Hematopoietic multipotent progenitor cell treated with erythropoietin and hydrocortisone succinate and interleukin-3 and kit ligand, for 15 days (in vitro differentiated cells): ENCODE results near the gene BTK.
A peak's percentile ranks its signal among the peaks of the same experiment; 100 is the strongest.

Source experiments
- DNase-seq: peaks from one replicate; pipeline ENCODE4 v3.0.0-alpha.2; 2015; ENCODE audit warnings: low spot score

Gene BTK

DNA sequence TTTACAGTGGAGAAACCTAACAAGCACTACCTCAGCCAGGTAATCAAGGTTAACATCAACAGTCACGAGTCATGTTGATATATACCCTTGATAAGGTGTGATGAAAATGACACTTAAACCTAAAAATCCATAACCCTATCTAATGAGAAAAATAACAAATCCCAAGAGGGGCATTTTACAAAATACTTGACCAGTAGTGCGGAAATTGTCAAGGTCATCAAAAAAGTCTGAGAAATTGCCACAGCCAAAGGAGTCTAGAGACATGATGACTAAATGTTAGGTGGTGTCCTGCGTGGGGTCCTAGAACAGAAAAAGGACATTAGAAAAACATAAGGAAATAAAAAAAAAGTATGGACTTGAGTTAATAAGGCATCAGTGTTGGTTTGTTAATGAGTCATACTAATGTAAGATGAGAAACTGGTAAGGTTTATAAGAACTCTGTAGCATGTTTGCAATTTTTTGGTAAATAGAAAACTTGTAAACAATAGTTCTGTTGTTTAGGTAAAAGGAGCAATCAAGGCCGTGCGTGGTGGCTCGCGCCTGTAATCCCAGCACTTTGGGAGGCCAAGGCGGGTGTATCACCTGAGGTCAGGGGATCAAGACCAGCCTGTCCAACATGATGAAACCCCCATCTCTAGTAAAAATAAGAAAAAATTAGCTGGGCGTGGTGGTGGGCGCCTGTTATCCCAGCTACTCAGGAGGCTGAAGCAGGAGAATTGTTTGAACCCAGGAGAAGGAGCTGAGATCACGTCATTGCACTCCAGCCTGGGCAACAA, 7.7 kb upstream of the BTK start:
- DNase-seq: no peak

DNA sequence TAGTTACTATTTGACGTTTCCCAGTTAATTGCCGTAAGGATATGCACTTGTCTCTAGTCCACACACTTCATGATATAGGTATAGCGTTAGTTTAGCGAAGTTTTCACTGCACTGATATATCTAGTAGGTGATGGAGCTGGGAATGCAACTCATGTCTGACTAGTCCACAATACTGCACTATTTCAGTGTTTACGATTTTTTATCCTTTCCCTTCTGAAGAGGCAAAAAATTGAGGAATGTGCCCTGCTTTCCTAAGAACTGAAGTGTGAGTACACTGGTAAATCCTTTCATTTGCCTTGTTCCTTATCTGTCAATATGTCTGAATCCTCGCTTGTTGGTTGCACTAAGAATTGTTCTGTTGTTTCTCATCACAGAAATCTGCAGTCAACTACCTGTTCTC, 5.8 kb upstream of the BTK start:
- no peak for DNase-seq

DNA sequence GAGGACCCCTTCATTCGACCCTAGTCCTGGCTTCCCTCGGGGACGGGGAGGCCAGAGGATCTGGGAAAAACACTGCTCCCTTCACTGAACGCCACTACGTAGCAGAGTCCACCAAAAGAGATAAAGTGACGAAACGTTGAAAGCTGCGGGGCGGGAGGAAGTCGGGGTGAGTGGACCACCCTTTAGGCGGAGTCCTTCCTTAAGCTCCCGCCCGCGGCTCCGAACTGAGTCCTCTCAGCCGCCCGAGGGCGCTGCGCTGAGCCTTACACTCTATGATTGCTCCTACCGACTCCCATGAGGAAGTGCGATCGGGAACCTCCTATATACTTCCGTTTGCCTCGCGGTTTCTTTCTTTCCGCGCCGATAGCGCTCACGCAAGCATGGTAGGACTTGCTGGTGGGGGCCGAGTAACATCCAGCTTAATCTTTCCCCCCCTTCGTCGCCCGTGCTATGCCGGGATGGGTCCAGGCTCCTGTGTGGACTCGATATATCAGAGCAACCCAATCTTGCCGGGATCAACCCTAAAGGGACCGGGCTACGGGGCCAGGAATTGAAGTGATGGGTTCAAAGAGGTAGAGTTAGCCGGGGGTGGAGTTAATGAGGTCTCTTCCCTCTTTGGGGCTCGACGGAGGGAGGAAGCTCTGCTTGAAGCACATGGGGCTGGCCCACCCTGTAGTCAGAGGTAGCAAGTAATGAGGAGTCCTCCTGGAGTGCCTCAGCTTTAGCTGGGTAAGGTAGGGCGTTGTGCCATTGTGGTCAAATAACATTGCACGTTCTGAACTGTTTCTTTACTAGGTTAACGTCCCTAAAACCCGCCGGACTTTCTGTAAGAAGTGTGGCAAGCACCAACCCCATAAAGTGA, 4.9 kb upstream of the BTK start, which contains the start of gene RPL36A:
Gene RPL36A (plus strand): TSS at position 348 of the 862 bp plus-strand sequence. CDS start 33 bp downstream, at position 381.
- DNase-seq: peak; percentile 88

DNA sequence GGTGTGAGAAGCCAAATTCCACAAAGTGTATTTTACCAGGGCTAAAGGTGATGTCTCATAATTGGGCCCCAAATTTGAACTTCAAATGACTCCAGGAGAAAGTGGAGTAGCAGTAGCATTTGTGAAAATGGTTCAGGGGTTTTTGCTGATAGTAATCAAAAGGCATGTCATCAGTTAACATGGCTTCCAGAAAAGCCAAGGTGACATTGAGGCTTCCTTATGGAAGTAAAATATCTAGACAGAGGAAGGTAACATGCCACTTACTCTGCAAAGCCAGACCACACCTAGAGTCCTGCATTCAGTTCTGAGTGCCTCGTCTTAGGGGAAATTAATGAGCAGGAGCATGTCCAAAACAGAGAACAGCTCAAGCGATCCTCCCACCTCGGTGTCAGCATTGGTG, 2.6 kb upstream of the BTK start:
- no peak for DNase-seq

DNA sequence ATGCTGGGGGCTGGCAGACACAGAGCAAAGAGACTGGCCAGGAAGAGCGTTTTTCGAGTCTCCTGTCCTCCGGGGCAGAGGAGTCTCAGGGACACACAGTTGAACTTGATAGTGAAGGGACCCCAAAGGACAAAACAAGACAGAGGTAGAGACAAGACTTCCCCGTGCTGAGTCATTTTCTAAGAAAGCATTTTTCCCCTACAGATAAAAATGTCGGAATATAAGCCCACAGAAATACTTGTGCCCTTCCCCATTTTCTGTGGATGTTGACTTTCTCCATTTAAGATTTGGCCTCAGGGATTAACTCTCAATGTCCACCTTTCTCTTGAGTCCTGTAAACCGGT, 523 bp upstream of the BTK start:
- peak; percentile 43 for DNase-seq

GRCh38 chrX:101385026-101385684, 836 bp downstream of the BTK start:
- no peak for DNase-seq

- DNase-seq: no peak
Measured at GRCh38 chrX:101383679-101384205, 2.2 kb downstream of the BTK start.

DNA sequence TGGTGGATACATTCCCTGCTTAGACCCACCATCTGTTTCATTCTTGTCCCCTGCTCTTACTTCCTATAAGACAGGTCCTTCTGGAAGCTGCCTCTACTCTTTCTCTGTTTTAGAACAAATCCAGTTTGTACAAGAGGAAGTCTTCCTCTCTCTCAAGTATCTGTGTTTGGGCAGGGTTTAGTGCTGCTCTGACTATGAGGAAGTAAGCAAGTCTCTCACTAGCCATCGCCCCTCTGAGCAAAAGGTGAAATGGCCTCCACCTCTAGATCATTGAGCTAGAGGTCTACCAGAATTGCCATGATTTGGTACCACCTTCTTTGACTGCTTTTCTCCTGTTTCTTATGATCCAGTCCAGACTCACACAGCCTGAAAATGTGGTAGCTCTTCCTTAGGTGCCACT, 8.4 kb downstream of the BTK start:
- no peak for DNase-seq

DNA sequence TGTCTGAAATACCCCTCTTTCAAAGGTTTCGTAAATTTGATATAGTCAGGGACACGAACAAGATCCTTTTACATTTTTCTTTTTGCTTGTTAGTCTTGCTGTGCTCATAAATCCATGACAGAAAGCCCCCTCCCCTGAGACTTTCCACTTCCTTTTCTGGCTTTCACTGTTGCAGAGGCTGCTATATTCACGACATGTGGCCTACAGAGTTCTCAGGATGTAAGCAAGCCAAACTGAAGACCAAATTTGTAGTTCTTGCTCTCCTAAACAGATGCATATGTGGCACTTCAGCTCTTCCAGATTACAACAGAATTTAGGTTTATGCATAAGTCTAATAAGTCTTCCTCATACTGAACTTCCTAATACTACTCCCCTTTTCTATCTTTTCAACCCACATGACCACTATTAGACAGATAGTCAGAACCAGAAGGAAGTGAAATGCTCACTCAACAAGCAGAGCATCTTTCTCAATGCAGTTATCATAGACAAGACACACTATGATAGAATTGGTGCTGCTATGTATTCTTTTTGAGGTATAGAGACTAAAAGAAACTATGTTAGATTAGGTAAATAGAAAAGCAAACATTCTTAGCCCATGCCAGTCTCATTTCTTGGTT, 15.0 kb downstream of the BTK start:
- no peak for DNase-seq

DNA sequence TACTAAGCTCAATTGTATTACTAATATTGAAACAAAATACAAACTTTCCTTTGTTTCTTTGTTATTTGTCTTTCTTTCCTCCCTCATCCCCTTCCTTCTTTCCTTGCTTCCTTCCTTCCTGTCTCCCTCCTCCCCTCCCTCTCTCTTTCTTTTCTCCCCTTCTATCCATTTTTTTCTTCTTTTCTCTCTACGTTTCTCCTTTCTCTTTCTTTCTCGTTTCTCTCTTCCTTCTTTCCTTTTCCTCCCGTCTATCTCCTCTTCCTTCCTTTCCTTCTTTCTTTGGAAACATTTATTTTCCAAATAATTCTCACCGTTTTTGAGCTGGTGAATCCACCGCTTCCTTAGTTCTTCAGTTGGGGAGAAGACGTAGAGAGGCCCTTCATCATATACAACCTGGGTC, 16.3 kb downstream of the BTK start:
- no peak for DNase-seq

- DNase-seq: no peak
Measured at GRCh38 chrX:101368800-101369199, 17.2 kb downstream of the BTK start.

GRCh38 chrX:101365301-101365795, 20.6 kb downstream of the BTK start:
- DNase-seq: no peak

- DNase-seq: no peak
Measured at GRCh38 chrX:101362757-101363156, 23.2 kb downstream of the BTK start.

- no peak for DNase-seq
Measured at GRCh38 chrX:101362116-101362515, 23.9 kb downstream of the BTK start.

GRCh38 chrX:101360390-101360789, 25.6 kb downstream of the BTK start:
- DNase-seq: peak; percentile 86

- no peak for DNase-seq
Measured at GRCh38 chrX:101359966-101360365, 26.0 kb downstream of the BTK start.

- peak; percentile 47 for DNase-seq
Measured at GRCh38 chrX:101357166-101357795, 28.7 kb downstream of the BTK start.

DNA sequence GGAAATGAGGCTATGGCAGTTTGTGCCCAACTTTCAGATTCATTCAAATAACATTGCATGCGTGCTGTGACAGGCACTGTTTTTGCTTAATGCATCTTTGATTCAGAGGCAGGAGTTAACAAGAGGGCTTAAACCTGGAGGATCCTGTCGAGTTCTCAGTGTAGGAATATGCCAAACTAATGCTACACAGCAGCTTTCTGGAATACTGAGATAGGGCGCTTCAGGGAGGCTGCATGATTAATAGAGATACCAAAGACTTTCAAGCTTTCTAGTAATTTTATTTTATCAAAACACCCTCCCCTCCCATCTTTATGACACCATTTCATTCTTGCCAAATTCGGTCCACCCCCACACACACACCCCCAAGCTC, 36.8 kb downstream of the BTK start:
- peak; percentile 35 for DNase-seq

- DNase-seq: peak; percentile 75
Measured at GRCh38 chrX:101348452-101349192, 37.4 kb downstream of the BTK start, which contains the start of gene TIMM8A. TSS of gene TIMM8A (minus strand) at chrX:101348742. CDS start at chrX:101348664, 78 bp downstream.

GRCh38 chrX:101347859-101348451, 38.0 kb downstream of the BTK start:
- no peak for DNase-seq
